ENCODE measurements around the gene TMEM18. TPM values are rescaled to one million over a fixed set of nuclear protein-coding genes. Genes with fewer than 3 reads are reported as not detected.

Gene TMEM18
- total RNA-seq, 4 donors from 2014 or later: 10.6 to 32.7 (median 18.8) TPM

- Histone ChIP-seq H3K27me3 (no peaks in the 10 kb centered on the region), H3K36me3 (no peaks in the 10 kb centered on the region), H3K4me1 (peaks cover 0 to 10% (median 0%) of the 10 kb centered on the region in 3 donors), H3K4me3 (no peak overlapping the region), H3K9me3 (no peaks in the 10 kb centered on the region), H3K27ac (no peak overlapping the region)
- ATAC-seq: no peak
- no peak for TF ChIP-seq CTCF (IDR thresholded peaks at IDR 0.05)
These were observed 5.0 kb upstream of the TMEM18 start for GRCh38 chr2:682226-682625.

- TF ChIP-seq POLR2AphosphoS5 (IDR thresholded peaks at IDR 0.05): no peak
- TF ChIP-seq CTCF (IDR thresholded peaks at IDR 0.05): no peak
- TF ChIP-seq POLR2A (IDR thresholded peaks at IDR 0.05): no peak
- no peak for TF ChIP-seq EP300 (IDR thresholded peaks at IDR 0.05)
- peaks cover 0 to 13% (median under 1%) of the 10 kb centered on the region in 3 donors for H3K4me1 ChIP-seq
These were observed 4.1 kb upstream of the TMEM18 start for GRCh38 chr2:681312-681711.

GRCh38 chr2:680496-680895, 3.3 kb upstream of the TMEM18 start:
- Histone ChIP-seq H3K9me3 (no peaks in the 10 kb centered on the region), H3K27ac (no peak overlapping the region), H3K4me3 (no peak overlapping the region), H3K27me3 (no peaks in the 10 kb centered on the region), H3K36me3 (no peaks in the 10 kb centered on the region), H3K4me1 (peaks cover 0 to 21% (median 5%) of the 10 kb centered on the region in 3 donors)
- ATAC-seq: no peak
- TF ChIP-seq POLR2AphosphoS5 (IDR thresholded peaks at IDR 0.05) (no peak), POLR2A (IDR thresholded peaks at IDR 0.05) (no peak), CTCF (IDR thresholded peaks at IDR 0.05) (no peak), EP300 (IDR thresholded peaks at IDR 0.05) (no peak)
- whole genome bisulfite sequencing, 2 donors (ENCODE audit: low coverage in 1 of 2): 88 to 93% methylated on average over 4 to 8 of the region's 8 CpGs

More at GRCh38 chr2:681312-681711, 4.1 kb upstream of the TMEM18 start:
- no peaks in the 10 kb centered on the region for H3K36me3 ChIP-seq
- H3K4me3 ChIP-seq: no peak overlapping the region
- no peak for ATAC-seq
- 64 to 83% methylated on average over 2 to 3 of the region's 11 CpGs for WGBS, 2 donors (ENCODE audit: low coverage in 1 of 2)
- no peaks in the 10 kb centered on the region for H3K9me3 ChIP-seq
- H3K27ac ChIP-seq: no peak overlapping the region
- no peaks in the 10 kb centered on the region for H3K27me3 ChIP-seq

GRCh38 chr2:678964-679363, 1.8 kb upstream of the TMEM18 start:
- Histone ChIP-seq H3K27me3 (no peaks in the 10 kb centered on the region), H3K4me3 (no peak overlapping the region), H3K9me3 (no peaks in the 10 kb centered on the region), H3K4me1 (peaks cover 0 to 30% (median 5%) of the 10 kb centered on the region in 3 donors), H3K36me3 (peaks cover 0 to 9% of the 10 kb centered on the region in 2 donors), H3K27ac (no peak overlapping the region)
- TF ChIP-seq CTCF (IDR thresholded peaks at IDR 0.05) (no peak), POLR2AphosphoS5 (IDR thresholded peaks at IDR 0.05) (no peak), EP300 (IDR thresholded peaks at IDR 0.05) (no peak), POLR2A (IDR thresholded peaks at IDR 0.05) (no peak)
- ATAC-seq: no peak
- 84 to 96% methylated on average over 4 to 6 of the region's 9 CpGs for WGBS, 2 donors (ENCODE audit: low coverage in 1 of 2)

GRCh38 chr2:677959-678550, 849 bp upstream of the TMEM18 start:
- TF ChIP-seq POLR2A (IDR thresholded peaks at IDR 0.05): no peak
- TF ChIP-seq EP300 (IDR thresholded peaks at IDR 0.05): no peak
- TF ChIP-seq POLR2AphosphoS5 (IDR thresholded peaks at IDR 0.05): no peak
- no peak for TF ChIP-seq CTCF (IDR thresholded peaks at IDR 0.05)
- peaks cover 0 to 40% (median 5%) of the 10 kb centered on the region in 3 donors for H3K4me1 ChIP-seq
- WGBS, 2 donors (ENCODE audit: low coverage in 1 of 2): 53 to 59% methylated on average over 7 to 9 of the region's 9 CpGs

More at GRCh38 chr2:677959-678550, 849 bp upstream of the TMEM18 start:
- H3K4me3 ChIP-seq: peak overlapping the region; percentile 72 to 99
- H3K36me3 ChIP-seq: peaks cover 0 to 16% of the 10 kb centered on the region in 2 donors
- no peak for ATAC-seq
- no peaks in the 10 kb centered on the region for H3K27me3 ChIP-seq
- H3K27ac ChIP-seq: peak overlapping the region; percentile 95 to 100 (median 96)
- H3K9me3 ChIP-seq: no peaks in the 10 kb centered on the region
